Liver (tissue), 9 donors: Measurements from ENCODE around the gene RYR2. TPM values are rescaled to one million over a fixed set of nuclear protein-coding genes. Genes with fewer than 3 reads are reported as not detected.

Experiments
- DNase-seq: peaks from one replicate; pipeline ENCODE4 v3.0.0-alpha.2; 2017; ENCODE audit warnings: low spot score
- H3K27ac ChIP-seq, 2 donors: one replicate each; pipeline ENCODE4 v1.7.0; 2013; ENCODE audit warnings: inconsistent platforms in 2 of 2, low read length in 2 of 2, control low read depth in 1 of 2, low read depth in 1 of 2, mild to moderate bottlenecking in 1 of 2
- H3K27me3 ChIP-seq, 4 donors: one replicate each; pipeline versions ENCODE4 v1.6.1 to v1.7.0; 2013; ENCODE audit warnings: low read length in 3 of 4, inconsistent platforms in 1 of 4, mild to moderate bottlenecking in 1 of 4, moderate library complexity in 1 of 4; ENCODE audit not compliant: control insufficient read depth in 4 of 4, insufficient read depth in 4 of 4
- H3K36me3 ChIP-seq, 4 donors: one replicate each; pipeline versions ENCODE4 v1.6.1 to v1.7.0; 2013; ENCODE audit warnings: low read length in 3 of 4, mild to moderate bottlenecking in 3 of 4, low read depth in 1 of 4, moderate library complexity in 1 of 4; ENCODE audit not compliant: control insufficient read depth in 4 of 4, insufficient read depth in 3 of 4
- H3K4me1 ChIP-seq, 4 donors: one replicate each; pipeline versions ENCODE4 v1.6.1 to v1.7.0; 2013; ENCODE audit warnings: low read length in 3 of 4, mild to moderate bottlenecking in 3 of 4, moderate library complexity in 1 of 4; ENCODE audit not compliant: control insufficient read depth in 4 of 4, insufficient read depth in 4 of 4
- H3K4me3 ChIP-seq, 3 donors: one replicate each; pipeline versions ENCODE4 v1.6.1 to v1.7.0; 2013; ENCODE audit warnings: low read length in 3 of 3, control low read depth in 1 of 3, low read depth in 1 of 3, mild to moderate bottlenecking in 1 of 3
- H3K9ac ChIP-seq, 2 donors: one replicate each; pipeline ENCODE4 v1.7.0; 2013; ENCODE audit warnings: low read length in 2 of 2, mild to moderate bottlenecking in 2 of 2, moderate library complexity in 2 of 2, control low read depth in 1 of 2, low read depth in 1 of 2
- H3K9me3 ChIP-seq, 4 donors: one replicate each; pipeline versions ENCODE4 v1.6.1 to v1.7.0; 2013; ENCODE audit warnings: low read length in 3 of 4; ENCODE audit not compliant: control insufficient read depth in 4 of 4
- ATF3 ChIP-seq: IDR thresholded peaks from 2 replicates; pipeline ENCODE4 v1.6.1; 2016; ENCODE audit warnings: antibody characterized with exemption
- CTCF ChIP-seq: fragments of 150-350 bp; IDR thresholded peaks from 2 replicates; pipeline ENCODE4 v1.5.1; 2017; ENCODE audit warnings: improper control_type of control experiment, low read depth, low read length; ENCODE audit not compliant: missing input control
- EGR1 ChIP-seq, 2 donors: IDR thresholded peaks; 2 replicates each; pipeline ENCODE4 v1.6.1; 2016 to 2018; ENCODE audit warnings: antibody characterized with exemption in 2 of 2, low read depth in 2 of 2
- FOXA1 ChIP-seq: IDR thresholded peaks from 2 replicates; pipeline ENCODE4 v1.6.1; 2016; ENCODE audit warnings: antibody characterized with exemption
- FOXA2 ChIP-seq: IDR thresholded peaks from 2 replicates; pipeline ENCODE4 v1.6.1; 2016; ENCODE audit warnings: antibody characterized with exemption
- GABPA ChIP-seq, 2 donors: IDR thresholded peaks in 1 of 2; conservative IDR thresholded peaks in 1 of 2; 2 replicates each; pipeline ENCODE4 v1.6.1; 2016; ENCODE audit warnings: antibody characterized with exemption in 2 of 2, mild to moderate bottlenecking in 1 of 2, moderate library complexity in 1 of 2
- HNF4A ChIP-seq, 2 donors: conservative IDR thresholded peaks; 2 replicates each; pipeline ENCODE4 v1.6.1; 2016; ENCODE audit warnings: antibody characterized with exemption in 2 of 2, mild to moderate bottlenecking in 2 of 2
- HNF4G ChIP-seq: IDR thresholded peaks from 2 replicates; pipeline ENCODE4 v1.6.1; 2016; ENCODE audit warnings: antibody characterized with exemption
- JUND ChIP-seq, 2 donors: IDR thresholded peaks; 2 replicates each; pipeline ENCODE4 v1.6.1; 2016; ENCODE audit warnings: antibody characterized with exemption in 2 of 2
- MAX ChIP-seq: IDR thresholded peaks from 2 replicates; pipeline ENCODE4 v1.6.1; 2016; ENCODE audit warnings: antibody characterized with exemption
- NR2F2 ChIP-seq: IDR thresholded peaks from 2 replicates; pipeline ENCODE4 v1.6.1; 2016; ENCODE audit warnings: antibody characterized with exemption
- RAD21 ChIP-seq, 2 donors: IDR thresholded peaks; 2 replicates each; pipeline ENCODE4 v1.6.1; 2016; ENCODE audit warnings: antibody characterized with exemption in 2 of 2, mild to moderate bottlenecking in 2 of 2
- REST ChIP-seq: IDR thresholded peaks from 2 replicates; pipeline ENCODE4 v1.6.1; 2016; ENCODE audit warnings: antibody characterized with exemption, mild to moderate bottlenecking
- RXRA ChIP-seq, 2 donors: IDR thresholded peaks; 2 replicates each; pipeline ENCODE4 v1.6.1; 2017 to 2018; ENCODE audit warnings: antibody characterized with exemption in 2 of 2, mild to moderate bottlenecking in 1 of 2
- SP1 ChIP-seq: IDR thresholded peaks from 2 replicates; pipeline ENCODE4 v1.6.1; 2018; ENCODE audit warnings: antibody characterized with exemption, mild to moderate bottlenecking
- TAF1 ChIP-seq: conservative IDR thresholded peaks from 2 replicates; pipeline ENCODE4 v1.6.1; 2016; ENCODE audit warnings: antibody characterized with exemption, mild to moderate bottlenecking
- YY1 ChIP-seq: IDR thresholded peaks from 2 replicates; pipeline ENCODE4 v1.6.1; 2016; ENCODE audit warnings: antibody characterized with exemption, mild to moderate bottlenecking
- ZBTB33 ChIP-seq: IDR thresholded peaks from 2 replicates; pipeline ENCODE4 v1.6.1; 2016; ENCODE audit warnings: antibody characterized with exemption
- WGBS: extraction: QIAGEN DNeasy Blood & Tissue Kit; methylation state at CpG from one replicate; pipeline ENCODE4 v1.1.7; 2013; 5-methylcytosine and 5-hydroxymethylcytosine counted together
- polyA plus RNA-seq, 2 donors: library from polyadenylated mRNA; stranded (reverse) in 1 of 2; unstranded in 1 of 2; fragments of 200-250 nt in 1 of 2; fragments of >200 nt in 1 of 2; fragmentation: Nextera tagmentation in 1 of 2; extraction: Ambion mirVana in 1 of 2; gene quantifications; one replicate each; pipeline versions ENCODE4 v1.2.1 to v1.2.3, GENCODE V29; 2013 to 2015
- total RNA-seq, 2 donors: library from RNA; depleted of rRNA; stranded (reverse); fragments of >200 nt; gene quantifications; one replicate each; pipeline ENCODE4 v1.2.3, GENCODE V29; 2014
- donor health status: healthy.
- donor health status: healthy.
- donor health status: healthy.
- donor health status: healthy.
- donor health status: healthy.

Gene RYR2
- total and polyA plus RNA-seq, 4 donors, result 0.06 to 0.75 (median 0.31) TPM

- WGBS, result 70% methylated on average over 2 of the region's 2 CpGs
- H3K27me3 ChIP-seq, result peaks cover 0 to 3% (median 0%) of the 10 kb centered on the region in 4 donors
- H3K9me3 ChIP-seq, result peaks cover 0 to 3% (median under 1%) of the 10 kb centered on the region in 4 donors
- H3K9ac ChIP-seq, result no peak overlapping the region
- TF ChIP-seq RAD21 (IDR thresholded peaks at IDR 0.05), result no peak
- no peak for TF ChIP-seq RXRA (IDR thresholded peaks at IDR 0.05)
- no peak for TF ChIP-seq ATF3
- TF ChIP-seq GABPA (IDR thresholded peaks at IDR 0.05 in 1 of 2, conservative IDR thresholded peaks at IDR 0.05 in 1 of 2), result no peak
- no peak for TF ChIP-seq MAX
- TF ChIP-seq JUND (IDR thresholded peaks at IDR 0.05), result no peak
- TF ChIP-seq HNF4A (conservative IDR thresholded peaks at IDR 0.05), result no peak
- no peak for TF ChIP-seq FOXA2
- no peak for TF ChIP-seq EGR1 (IDR thresholded peaks at IDR 0.05; ENCODE audit: low read depth in 2 of 2)
- TF ChIP-seq SP1, result no peak
- TF ChIP-seq NR2F2, result no peak
- no peak for TF ChIP-seq CTCF
- no peak for TF ChIP-seq REST
- TF ChIP-seq YY1, result no peak
- no peak for TF ChIP-seq ZBTB33
- TF ChIP-seq TAF1, result no peak
- TF ChIP-seq FOXA1, result no peak
- TF ChIP-seq HNF4G, result no peak
- no peaks in the 10 kb centered on the region for H3K36me3 ChIP-seq
- no peak for DNase-seq
- no peak overlapping the region for H3K27ac ChIP-seq
- no peaks in the 10 kb centered on the region for H3K4me1 ChIP-seq
- no peak overlapping the region for H3K4me3 ChIP-seq
These were observed 538.7 kb downstream of the RYR2 start for GRCh38 chr1:237580726-237581125.
